Endothelial cell of umbilical vein (primary cell): Measurements from ENCODE around the gene MAP3K4.

Experiments used
- CTCF ChIP-seq, 2 donors: IDR thresholded peaks; 1 replicate in 1 of 2; 2 replicates in 1 of 2; pipeline ENCODE4 v1.5.1; 2011; ENCODE audit warnings: low read length in 2 of 2, mild to moderate bottlenecking in 2 of 2, moderate library complexity in 2 of 2, control low read depth in 1 of 2, inconsistent platforms in 1 of 2, low read depth in 1 of 2; ENCODE audit not compliant: insufficient read depth in 1 of 2; ENCODE audit errors: extremely low read depth in 1 of 2
- EZH2 ChIP-seq: IDR thresholded peaks from 2 replicates; pipeline ENCODE4 v1.6.1; 2012; ENCODE audit warnings: borderline replicate concordance, low read depth, mild to moderate bottlenecking, moderate library complexity, low read length, inconsistent platforms; ENCODE audit not compliant: severe bottlenecking
- JUN ChIP-seq: IDR thresholded peaks from 2 replicates; pipeline ENCODE4 v1.6.1; 2011; ENCODE audit warnings: borderline replicate concordance, low read depth; ENCODE audit not compliant: insufficient read length, insufficient read depth
- MYC ChIP-seq: IDR thresholded peaks from one replicate; pipeline ENCODE4 v1.6.1; 2011; ENCODE audit warnings: mild to moderate bottlenecking, low read depth, low read length
- POLR2A ChIP-seq: IDR thresholded peaks from 2 replicates; pipeline ENCODE4 v1.6.1; 2012; ENCODE audit warnings: low read depth, mild to moderate bottlenecking, control low read depth, low read length
- POLR2AphosphoS5 ChIP-seq: IDR thresholded peaks from 2 replicates; pipeline ENCODE4 v1.6.1; 2012; ENCODE audit warnings: low read depth, mild to moderate bottlenecking, control low read depth, low read length, moderate library complexity; ENCODE audit not compliant: insufficient read depth

GRCh38 chr6:161111261-161111660 is 119.7 kb downstream of the MAP3K4 start:
- TF ChIP-seq CTCF (IDR thresholded peaks at IDR 0.05; ENCODE audit: extremely low read depth in 1 of 2, insufficient read depth in 1 of 2, low read depth in 1 of 2, low read length in 2 of 2) (no peak), POLR2A (no peak), MYC (no peak), EZH2 (no peak), POLR2AphosphoS5 (no peak), JUN (no peak)
